GM19099 (cell line): Measurements from ENCODE around the gene BMP4.

Experiments used
- POLR2A ChIP-seq: IDR thresholded peaks from 3 replicates; pipeline ENCODE4 v1.6.1; 2011; ENCODE audit warnings: low read depth; ENCODE audit not compliant: insufficient read length; ENCODE audit errors: extremely low read depth

The BMP4 gene

GRCh38 chr14:53934778-53935414 lies 21.7 kb downstream of the BMP4 start:
- TF ChIP-seq POLR2A = no peak

DNA sequence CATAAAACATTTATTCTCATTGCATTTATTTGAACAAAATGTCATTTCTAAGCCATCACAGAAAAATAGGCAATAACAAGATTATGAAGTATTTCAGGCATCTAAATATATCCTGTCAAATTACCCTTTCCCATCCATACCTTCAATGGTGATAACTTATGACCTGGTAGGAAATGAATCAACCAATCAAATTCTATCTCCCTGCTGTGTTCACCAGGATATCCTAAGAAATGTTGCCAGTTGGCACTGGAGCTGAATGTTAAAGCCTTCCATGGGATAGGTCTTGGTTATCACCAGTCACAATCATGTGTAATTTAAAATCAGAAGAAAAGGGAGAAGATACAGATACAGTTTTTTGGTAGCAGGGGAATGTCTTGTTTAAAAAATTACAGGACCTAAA lies 23.7 kb downstream of the BMP4 start:
- no peak for TF ChIP-seq POLR2A

GRCh38 chr14:53929871-53930715 lies 26.5 kb downstream of the BMP4 start:
- no peak for TF ChIP-seq POLR2A

DNA sequence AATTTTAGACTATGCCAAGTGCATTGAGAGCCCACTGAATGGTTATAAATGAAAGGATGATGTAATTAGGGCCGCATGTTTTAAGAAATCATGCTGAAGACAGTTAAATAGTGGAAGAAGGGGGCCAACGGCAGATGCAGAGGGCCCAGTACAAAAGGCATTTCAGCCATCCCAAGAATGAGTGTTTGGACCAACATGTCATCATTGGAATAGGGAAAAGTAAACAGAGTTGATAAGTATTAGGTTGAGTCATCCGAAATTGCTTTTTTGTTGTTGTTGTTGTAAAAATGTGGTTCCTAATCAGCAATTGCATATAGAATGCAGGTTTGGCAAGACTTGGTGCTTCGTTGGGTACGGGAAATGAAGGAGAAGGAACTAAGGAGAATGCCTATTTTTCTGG lies 29.5 kb downstream of the BMP4 start:
- no peak for TF ChIP-seq POLR2A

GRCh38 chr14:53925201-53925766 lies 31.3 kb downstream of the BMP4 start:
- no peak for TF ChIP-seq POLR2A

DNA sequence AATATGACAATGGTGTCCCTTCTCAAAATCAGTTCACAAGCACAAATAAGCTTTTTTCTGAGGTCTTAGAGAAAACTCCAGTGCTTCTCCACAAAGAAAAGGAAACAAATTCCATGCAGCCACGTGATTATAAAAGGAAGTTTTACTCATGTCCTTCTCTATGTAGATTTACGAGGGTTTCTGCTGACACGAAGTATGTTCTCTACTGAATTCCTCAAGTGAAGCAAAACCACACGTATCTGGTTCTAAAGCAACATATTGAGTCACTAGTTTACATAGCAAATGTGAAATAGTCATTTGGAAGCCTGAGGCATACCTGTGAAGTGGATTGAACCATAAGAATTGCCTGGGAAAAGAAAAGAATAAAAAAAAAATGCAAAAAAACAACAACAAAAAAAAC lies 31.9 kb downstream of the BMP4 start:
- TF ChIP-seq POLR2A = no peak

GRCh38 chr14:53921027-53921426 lies 35.6 kb downstream of the BMP4 start:
- TF ChIP-seq POLR2A = no peak

DNA sequence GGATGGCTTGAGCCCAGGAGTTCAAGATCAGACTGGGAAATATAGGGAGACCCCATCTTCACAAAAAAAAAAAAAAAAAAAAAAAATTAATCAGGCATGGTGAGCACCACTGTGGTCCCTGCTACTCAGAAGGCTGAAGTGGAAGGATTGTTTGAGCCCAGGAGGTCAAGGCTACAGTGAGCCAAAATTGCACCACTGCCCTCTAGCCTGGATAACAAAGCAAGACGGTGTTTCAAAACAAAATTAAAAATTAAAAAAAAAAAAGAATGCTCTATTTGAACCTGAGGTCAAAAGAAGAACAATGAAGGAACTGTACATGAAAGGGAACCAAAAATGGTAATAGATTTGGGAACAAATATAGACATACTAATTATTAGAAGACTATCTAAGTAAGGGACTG lies 40.4 kb downstream of the BMP4 start:
- no peak for TF ChIP-seq POLR2A

GRCh38 chr14:53915364-53916014 lies 41.1 kb downstream of the BMP4 start:
- TF ChIP-seq POLR2A = no peak

- TF ChIP-seq POLR2A = no peak
Observed at GRCh38 chr14:53912021-53912420, 44.6 kb downstream of the BMP4 start.

- no peak for TF ChIP-seq POLR2A
Observed at GRCh38 chr14:53908416-53908815, 48.2 kb downstream of the BMP4 start.

- no peak for TF ChIP-seq POLR2A
Observed at GRCh38 chr14:53902307-53902706, 54.3 kb downstream of the BMP4 start.

DNA sequence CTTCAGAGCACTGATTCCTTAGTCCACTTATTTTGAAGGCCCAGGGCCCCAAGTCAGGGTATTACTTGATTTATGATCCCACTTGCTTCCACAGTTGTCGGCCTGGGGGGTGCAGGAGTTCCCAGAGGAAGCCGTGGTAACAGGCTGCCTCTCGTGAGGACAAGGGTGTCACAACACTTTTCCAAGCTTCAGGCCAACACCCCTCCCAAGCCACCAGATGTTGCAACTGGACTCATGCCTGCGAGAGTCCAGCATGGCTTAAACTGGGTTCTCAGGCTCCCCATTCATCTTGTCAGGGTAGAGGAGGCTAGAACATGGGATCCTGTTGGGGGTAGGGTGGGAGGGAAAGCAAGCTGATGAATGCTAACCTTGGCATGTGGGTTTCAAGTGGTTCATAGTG lies 56.1 kb downstream of the BMP4 start:
- TF ChIP-seq POLR2A = no peak
